Activated naive CD4-positive, alpha-beta T cell treated with anti-CD3 and anti-CD28 coated beads, Interleukin-2, amount 50 U/mL, for 16 hours (primary cell): ENCODE measurements around the gene SUSD2.
A peak's percentile ranks its signal among the peaks of the same experiment; 100 is the strongest.
"Not testable (repeated sequence)": the region's sequence is repeated elsewhere in the genome, so short reads cannot be mapped to it uniquely, and the experiment has no call there.

Source experiments
- DNase-seq: peaks from one replicate; pipeline ENCODE4 v3.0.0-alpha.2; 2020

Gene SUSD2

GRCh38 chr22:24178021-24178431 lies 3.3 kb upstream of the SUSD2 start:
- no peak for DNase-seq

DNA sequence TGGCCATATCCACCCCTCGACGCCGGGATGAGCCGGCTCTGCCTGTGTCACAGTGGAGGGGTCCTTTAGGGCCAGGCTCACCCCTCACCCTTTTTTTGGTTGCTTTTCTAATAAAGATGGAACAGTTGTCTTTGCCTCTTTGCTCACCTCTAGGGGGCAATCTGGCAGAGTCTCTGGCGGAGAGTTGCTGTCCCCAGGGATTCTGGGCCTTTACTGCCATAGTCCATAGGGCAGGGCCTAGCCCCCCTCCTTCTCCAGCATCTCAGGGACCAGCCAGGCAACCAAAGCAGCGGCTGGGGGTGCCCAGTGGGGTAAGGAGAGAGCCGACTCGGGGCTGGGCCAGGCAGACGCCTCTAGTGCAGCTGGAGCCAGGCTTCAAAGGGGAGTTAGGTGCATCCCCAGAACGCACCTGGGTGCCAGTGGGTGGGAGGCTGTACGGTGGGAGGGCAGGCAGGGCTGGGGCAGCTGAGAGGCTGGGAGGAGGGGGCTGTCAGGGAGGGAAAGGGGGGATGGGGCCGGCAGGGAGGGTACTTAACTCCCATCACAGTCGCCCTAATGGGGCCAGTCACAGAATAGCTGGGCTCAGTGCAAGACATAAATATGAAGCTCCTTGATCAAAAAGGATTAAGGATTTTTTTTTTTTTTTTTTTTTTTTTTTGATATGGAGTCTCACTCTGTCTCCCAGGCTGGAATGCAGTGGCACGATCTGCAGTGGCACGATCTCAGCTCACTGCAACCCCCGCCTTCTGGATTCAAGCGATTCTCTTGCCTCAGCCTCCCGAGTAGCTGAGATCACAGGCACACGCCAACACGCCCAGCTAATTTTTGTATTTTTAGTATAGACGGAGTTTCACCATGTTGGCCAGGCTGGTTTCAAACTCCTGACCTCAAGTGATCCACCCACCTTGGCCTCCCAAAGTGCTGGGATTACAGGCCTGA lies 2.5 kb upstream of the SUSD2 start:
- no peak for DNase-seq

DNA sequence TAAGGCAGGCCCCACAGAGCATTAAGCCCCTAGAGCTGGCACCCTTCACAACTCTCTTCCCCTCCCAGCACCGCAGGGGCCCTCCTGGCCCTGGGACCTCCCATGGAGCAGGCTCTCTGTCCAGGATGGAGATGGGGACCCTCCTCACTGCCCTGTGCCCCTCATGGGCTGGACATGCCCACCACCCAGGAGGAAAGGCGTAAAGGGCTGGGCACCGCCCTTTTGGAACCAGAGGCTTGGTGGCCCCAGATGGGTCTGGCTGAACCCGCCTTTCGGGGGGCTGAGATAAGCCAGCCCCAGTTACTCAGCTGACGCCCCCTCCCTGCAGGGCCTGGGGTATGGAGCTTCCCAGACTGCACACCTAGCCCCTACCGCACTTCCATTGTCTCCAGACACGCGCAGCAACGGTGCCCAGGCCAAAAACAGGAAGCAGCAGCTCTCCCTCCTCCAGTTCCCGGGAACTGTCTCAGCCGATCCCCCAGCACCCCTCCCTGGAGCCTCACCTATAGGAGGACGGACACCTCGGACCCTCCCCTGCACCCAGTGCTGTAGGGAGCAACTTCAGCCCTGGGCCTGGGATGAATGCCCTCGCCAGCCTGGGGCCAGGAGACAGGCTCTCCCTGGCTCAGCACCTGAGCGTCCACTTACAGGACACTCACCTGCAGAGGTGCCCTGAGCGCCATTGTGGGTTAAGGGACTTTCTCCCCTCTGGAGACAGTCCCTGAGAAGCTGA lies 1.6 kb upstream of the SUSD2 start:
- no peak for DNase-seq

GRCh38 chr22:24180316-24181087 lies 785 bp upstream of the SUSD2 start:
- peak; percentile 7 for DNase-seq

DNA sequence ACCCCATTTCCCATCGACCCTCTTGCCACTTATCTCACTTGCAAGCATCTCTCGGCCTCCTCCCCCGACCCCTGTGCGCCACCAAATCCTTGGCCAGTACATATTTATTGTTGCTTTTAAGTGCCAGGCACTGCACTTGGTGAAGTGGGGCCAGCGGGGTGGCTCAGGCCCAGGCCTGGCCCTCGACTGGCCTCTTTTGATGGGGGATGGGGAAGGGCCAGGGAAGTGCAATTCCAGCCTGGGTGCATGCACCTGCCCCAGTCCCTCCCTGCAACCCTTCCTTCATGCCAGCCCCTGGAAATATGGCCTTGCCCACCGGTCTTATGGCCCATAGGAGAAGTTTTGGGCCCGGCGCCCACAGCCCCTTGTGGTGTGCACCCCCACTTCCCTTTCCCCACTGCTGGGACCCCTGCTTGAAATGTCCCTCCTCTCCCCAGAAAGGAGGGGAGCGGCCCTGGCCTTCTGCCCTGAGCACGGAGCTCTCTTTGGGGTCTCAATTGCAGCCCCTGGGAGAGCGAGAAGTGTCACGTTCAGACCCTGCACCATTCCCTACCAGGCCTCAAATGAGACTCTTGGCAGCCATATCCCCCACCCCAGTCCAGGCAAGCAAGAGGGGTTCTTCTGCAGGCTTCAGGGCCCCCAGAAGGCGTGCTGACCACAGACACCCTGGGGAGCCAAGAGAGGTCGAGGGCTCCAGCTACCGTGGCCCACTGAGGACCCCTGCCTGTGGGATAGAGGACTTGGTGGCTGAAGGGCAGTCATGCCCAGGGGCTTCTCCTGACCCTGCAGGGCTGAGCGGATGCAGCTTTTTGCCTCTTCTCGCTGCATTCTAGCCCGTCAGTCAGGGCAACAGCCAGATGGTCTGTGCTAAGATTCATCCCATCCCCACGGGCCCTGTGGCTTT lies 961 bp downstream of the SUSD2 start:
- peak; percentile 8 for DNase-seq

GRCh38 chr22:24182900-24183246 lies 1.6 kb downstream of the SUSD2 start:
- not testable (repeated sequence) for DNase-seq

DNA sequence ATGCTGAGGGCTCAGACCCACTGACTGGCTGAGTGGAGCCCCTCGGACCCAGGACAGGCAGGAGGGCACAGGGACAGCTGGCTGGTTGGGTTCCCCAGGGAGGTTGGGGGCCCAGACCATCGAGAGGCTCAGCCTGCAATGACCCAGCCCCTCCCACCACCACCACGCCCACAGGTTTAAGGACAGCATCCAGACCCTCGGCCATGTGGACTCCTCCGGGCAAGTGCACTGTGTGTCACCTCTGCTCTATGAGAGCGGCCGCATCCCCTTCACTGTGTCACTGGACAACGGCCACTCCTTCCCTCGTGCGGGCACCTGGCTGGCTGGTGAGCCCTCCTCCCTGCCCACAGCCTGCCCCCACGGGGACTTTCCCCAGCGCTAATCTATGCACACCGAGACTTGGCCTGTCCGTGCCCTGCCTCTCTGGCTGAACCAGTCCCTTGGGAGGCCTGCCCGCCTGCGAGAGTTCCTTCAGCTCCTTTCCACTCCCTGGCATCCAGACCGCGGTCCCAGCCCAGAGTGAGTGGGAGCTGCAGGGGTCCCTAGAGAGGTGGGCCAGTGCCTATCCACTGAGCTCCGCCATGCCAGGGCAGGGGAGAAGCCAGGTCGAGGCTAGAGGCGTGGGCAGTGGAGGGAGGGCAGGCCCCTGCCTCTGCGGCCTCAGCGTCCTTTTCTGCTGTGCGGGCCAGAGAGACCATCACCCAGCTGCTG lies 2.2 kb downstream of the SUSD2 start:
- DNase-seq = peak; percentile 4

- no peak for DNase-seq
These were observed 2.9 kb downstream of the SUSD2 start for GRCh38 chr22:24184057-24184798.

- no peak for DNase-seq
These were observed 3.8 kb downstream of the SUSD2 start for GRCh38 chr22:24185001-24185500.

- DNase-seq = no peak
These were observed 4.4 kb downstream of the SUSD2 start for GRCh38 chr22:24185501-24186351.

DNA sequence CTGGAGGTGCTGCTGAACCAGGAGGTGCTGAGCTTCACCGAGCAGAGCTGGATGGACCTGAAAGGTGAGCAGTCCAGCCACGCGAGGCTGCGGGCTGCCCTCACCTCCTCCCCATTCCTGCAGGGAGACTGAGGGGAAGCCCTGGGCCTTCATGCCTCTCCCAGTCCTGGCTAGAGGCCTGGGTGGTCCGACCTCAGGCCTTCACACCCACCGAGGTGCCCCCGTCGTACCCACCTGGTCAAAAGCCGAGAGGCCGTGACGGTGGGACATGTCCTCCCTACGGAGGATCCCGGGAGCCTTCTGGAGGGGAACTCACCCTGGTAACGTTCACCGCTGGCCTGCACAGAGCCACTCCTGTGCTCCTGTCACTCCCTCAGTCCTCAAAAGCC lies 5.1 kb downstream of the SUSD2 start:
- DNase-seq = no peak

- no peak for DNase-seq
These were observed 5.8 kb downstream of the SUSD2 start for GRCh38 chr22:24186892-24187670.

DNA sequence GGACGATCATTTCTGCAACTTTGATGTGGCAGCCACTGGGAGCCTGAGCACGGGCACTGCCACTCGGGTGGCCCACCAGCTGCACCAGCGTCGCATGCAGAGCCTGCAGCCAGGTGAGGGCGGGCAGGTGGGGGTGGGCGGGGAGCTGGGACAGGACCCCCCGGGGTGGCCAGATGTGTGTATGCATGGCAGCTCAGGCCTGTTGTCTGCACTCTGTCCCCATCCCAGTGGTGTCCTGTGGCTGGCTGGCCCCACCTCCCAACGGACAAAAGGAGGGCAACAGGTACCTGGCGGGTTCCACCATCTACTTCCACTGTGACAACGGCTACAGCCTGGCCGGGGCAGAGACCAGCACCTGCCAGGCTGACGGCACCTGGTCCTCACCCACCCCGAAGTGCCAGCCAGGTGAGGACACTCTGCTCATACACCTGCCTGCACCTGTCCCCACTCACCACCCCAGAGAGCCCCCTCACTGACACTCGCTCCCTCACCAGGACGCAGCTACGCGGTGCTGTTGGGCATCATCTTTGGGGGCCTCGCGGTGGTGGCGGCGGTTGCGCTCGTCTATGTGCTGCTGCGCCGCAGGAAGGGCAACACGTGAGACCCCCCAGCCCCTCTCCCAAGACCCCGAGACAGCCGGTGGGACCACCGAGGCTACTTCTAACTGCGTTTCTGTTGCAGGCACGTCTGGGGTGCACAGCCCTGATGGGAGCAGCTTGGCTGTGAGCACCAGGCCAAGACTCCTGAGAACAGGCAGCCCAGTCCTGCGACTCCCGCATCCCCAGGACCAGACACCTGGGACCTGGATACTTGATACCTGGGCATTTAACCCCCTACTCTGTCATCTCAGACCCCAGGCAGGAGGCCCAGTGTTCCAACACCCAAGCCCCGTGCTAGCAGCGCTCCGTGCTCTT lies 6.7 kb downstream of the SUSD2 start:
- no peak for DNase-seq

DNA sequence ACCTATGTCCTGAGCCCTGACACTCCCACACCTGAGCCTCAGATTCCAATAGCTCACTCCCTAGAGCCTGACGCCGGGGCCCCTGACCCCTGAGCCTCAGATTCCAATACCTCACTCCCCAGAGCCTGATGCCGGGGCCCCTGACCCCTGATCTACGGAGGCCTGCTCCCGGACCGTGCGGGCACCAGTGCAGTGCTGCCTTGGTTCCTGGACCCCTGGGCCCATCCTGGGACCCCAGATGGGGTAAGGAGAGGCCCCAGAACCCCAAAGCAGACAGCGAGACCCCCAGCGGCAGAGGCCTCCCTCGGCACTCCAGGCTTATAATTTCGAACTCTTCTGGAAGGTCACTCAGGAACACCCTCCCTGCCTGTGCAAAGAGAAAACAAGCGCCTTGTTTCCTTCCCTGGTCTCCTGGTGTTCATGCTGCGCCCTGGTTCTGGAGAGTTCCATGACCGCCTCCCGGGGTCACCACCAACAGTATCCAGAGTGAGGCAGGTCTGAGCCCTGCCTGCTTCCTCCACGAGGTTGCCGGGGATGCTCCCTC lies 7.5 kb downstream of the SUSD2 start:
- DNase-seq = no peak

DNA sequence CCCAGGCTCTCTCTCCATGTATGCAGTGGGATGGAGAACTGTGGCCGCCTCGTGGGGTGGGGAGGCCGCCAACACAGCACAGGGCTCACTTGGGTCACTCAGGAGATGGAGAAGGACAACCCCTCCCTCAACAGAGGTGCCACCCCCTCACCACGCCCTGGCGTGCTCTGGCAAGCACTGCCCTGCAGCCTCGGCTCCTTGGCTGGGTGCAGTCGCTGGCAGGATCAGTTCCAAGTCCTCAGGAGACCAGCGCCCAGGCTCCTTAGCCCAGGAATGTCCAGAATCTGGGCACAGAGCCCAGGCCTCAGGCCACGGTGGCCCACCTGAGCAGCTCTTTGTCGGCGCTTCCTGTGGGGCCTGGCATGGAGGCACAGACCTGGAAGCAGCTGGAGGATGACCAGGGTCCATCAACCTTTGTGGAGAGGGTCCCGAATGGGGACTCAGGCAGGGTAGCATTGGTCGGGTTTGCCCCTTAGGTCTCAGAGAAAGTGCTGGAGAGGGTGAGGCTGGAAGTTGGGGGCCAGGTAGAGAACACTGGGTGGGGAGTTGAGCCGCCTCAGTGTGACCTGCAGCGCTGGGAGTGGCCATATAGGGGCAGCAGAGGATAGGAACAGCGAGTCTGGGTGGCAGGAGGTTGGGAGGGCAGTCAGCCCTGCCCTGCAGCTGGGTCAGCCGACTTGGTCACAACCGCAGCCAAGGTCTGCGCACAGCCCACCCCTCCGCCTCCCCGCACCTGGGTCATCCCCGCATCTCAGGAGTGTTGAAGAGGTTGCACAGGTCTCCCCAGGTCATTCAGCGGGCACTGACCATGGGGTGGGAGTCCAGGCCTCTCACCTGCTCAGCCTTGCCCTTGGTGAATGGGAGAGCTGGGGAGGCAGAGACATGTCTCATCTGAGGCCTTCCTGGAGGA lies 8.2 kb downstream of the SUSD2 start:
- DNase-seq = peak; percentile 35

DNA sequence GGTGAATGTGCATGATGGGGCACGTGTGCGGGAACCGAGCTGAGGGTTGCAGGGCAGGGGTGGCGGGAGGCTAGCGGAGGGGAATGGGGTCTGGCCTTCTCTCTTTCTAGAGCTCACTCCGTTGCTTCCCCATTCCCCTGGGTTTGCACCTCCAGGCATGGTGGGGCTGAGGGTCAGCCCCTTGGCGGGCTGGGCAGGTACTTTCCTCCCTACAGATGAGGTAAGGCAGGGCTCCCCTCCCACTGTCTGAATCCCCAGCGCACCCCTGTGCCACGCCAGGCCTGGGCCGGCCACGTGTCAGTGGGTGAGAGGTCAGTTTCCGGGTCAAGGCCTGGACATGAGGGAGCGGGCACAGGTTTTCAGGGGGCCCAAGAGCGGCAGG lies 8.9 kb downstream of the SUSD2 start:
- no peak for DNase-seq
